GM12878 (cell line): Measurements from ENCODE around the gene PRPF4. TPM values are rescaled to one million over a fixed set of nuclear protein-coding genes. Genes with fewer than 3 reads are reported as not detected.

Experiments
- ATAC-seq: fragments of 200-7000 bp; cut with Tn5 transposase; 3 replicates; pipeline ENCODE4 v1.9.1; 2020; ENCODE audit warnings: mild to moderate bottlenecking, moderate library complexity
- BruUV-seq: library from RNA; stranded (reverse); fragments of 400-500 nt; replicated peaks from 2 replicates; lab custom pipeline; 2021; lab: Mats Ljungman, UMichigan
- CTCF ChIA-PET: fragments of 300-600 bp; sonication (Branson Sonifier 250); formaldehyde crosslinking; extraction: SDS; loops from one replicate; lab custom pipeline; 2021; ENCODE audit warnings: inconsistent platforms; lab: Yijun Ruan, JAX
- POLR2A ChIA-PET: fragments of 350-600 bp; formaldehyde crosslinking; extraction: SDS; loops from one replicate; lab custom pipeline; 2021; ENCODE audit warnings: inconsistent platforms; lab: Charles Lee
- RAD21 ChIA-PET: fragments of 300-600 bp; sonication (Branson Sonifier 250); formaldehyde crosslinking; loops from one replicate; lab custom pipeline; 2023; ENCODE audit warnings: antibody characterized with exemption; ENCODE audit not compliant: unreplicated experiment; lab: Charles Lee
- SMC1A ChIA-PET: fragments of 300-600 bp; sonication (Branson Sonifier 250); formaldehyde crosslinking; loops from one replicate; lab custom pipeline; 2023; ENCODE audit not compliant: unreplicated experiment, uncharacterized antibody; lab: Charles Lee
- DNase-seq: peaks from one replicate; pipeline ENCODE4 v3.0.0-alpha.2; 2011; ENCODE audit warnings: low read depth, low spot score
- FAIRE-seq: peaks from 3 replicates; lab custom pipeline; 2011; peaks lifted over from hg19 to GRCh38; lab: Jason Lieb, UNC
- H2AFZ ChIP-seq: 2 replicates; pipeline ENCODE4 v1.6.0; 2011; ENCODE audit warnings: low read depth, low read length, control low read depth; ENCODE audit not compliant: control insufficient read depth
- H3K27ac ChIP-seq: 2 replicates; pipeline ENCODE4 v1.5.1; 2011; ENCODE audit warnings: control low read depth; ENCODE audit not compliant: control insufficient read depth, insufficient read depth
- H3K27me3 ChIP-seq, 2 experiments: replicated peaks in 1 of 2; 2 replicates each; pipeline versions ENCODE4 v1.6.0 to v1.6.1; 2011; ENCODE audit warnings: low read length in 1 of 2; ENCODE audit not compliant: control insufficient read depth in 2 of 2, insufficient read depth in 2 of 2
- H3K36me3 ChIP-seq, 2 experiments: 2 replicates each; pipeline ENCODE4 v1.5.1; 2011; ENCODE audit warnings: low read length in 1 of 2; ENCODE audit not compliant: control insufficient read depth in 2 of 2, insufficient read depth in 2 of 2
- H3K4me1 ChIP-seq: 2 replicates; pipeline ENCODE4 v1.6.1; 2011; ENCODE audit warnings: mild to moderate bottlenecking, low read length, moderate library complexity, mixed read lengths; ENCODE audit not compliant: control insufficient read depth, insufficient read depth
- H3K4me2 ChIP-seq: 2 replicates; pipeline ENCODE4 v1.6.0; 2011; ENCODE audit warnings: control low read depth; ENCODE audit not compliant: control insufficient read depth, insufficient read depth
- H3K4me3 ChIP-seq: fragments of 200-600 bp; sonication (generic); 2 replicates; pipeline ENCODE4 v1.5.1; 2016
- H3K79me2 ChIP-seq: 2 replicates; pipeline ENCODE4 v1.6.0; 2011; ENCODE audit warnings: low read length; ENCODE audit not compliant: control insufficient read depth, insufficient read depth
- H3K9ac ChIP-seq: 2 replicates; pipeline ENCODE4 v1.8.0; 2011; ENCODE audit warnings: low read length, control low read depth, mixed read lengths; ENCODE audit not compliant: control insufficient read depth, insufficient read depth
- H3K9me3 ChIP-seq: replicated peaks from 3 replicates; pipeline ENCODE4 v1.5.1; 2011; ENCODE audit warnings: mild to moderate bottlenecking, low read length; ENCODE audit not compliant: control insufficient read depth, insufficient read depth
- H4K20me1 ChIP-seq: 2 replicates; pipeline ENCODE4 v1.6.0; 2011; ENCODE audit not compliant: control insufficient read depth, insufficient read depth
- BCLAF1 ChIP-seq: fragments of 450-650 bp; IDR thresholded peaks from 2 replicates; pipeline ENCODE4 v1.6.1; 2017; ENCODE audit warnings: antibody characterized with exemption, mild to moderate bottlenecking, moderate library complexity
- BRCA1 ChIP-seq: IDR thresholded peaks from 2 replicates; pipeline ENCODE4 v1.6.1; 2011; ENCODE audit warnings: low read depth, low read length, improper control_type of control experiment
- CEBPB ChIP-seq, 2 experiments: fragments of 150-350 bp in 1 of 2; IDR thresholded peaks; 2 replicates each; pipeline ENCODE4 v1.6.1; 2012 to 2014; ENCODE audit warnings: low read depth in 2 of 2, low read length in 2 of 2, borderline replicate concordance in 1 of 2, inconsistent platforms in 1 of 2
- CTCF ChIP-seq, 3 experiments: IDR thresholded peaks in 2 of 3; conservative IDR thresholded peaks in 1 of 3; 2 replicates each; pipeline ENCODE4 v1.5.1; 2011; ENCODE audit warnings: low read depth in 3 of 3, low read length in 3 of 3, mild to moderate bottlenecking in 3 of 3, control low read depth in 2 of 3, moderate library complexity in 2 of 3, inconsistent platforms in 1 of 3, mixed read lengths in 1 of 3; ENCODE audit not compliant: control insufficient read depth in 2 of 3, insufficient read depth in 1 of 3; ENCODE audit errors: extremely low read depth in 1 of 3
- E2F4 ChIP-seq: IDR thresholded peaks from 2 replicates; pipeline ENCODE4 v1.6.1; 2012; ENCODE audit warnings: low read depth, low read length, improper control_type of control experiment
- EP300 ChIP-seq, 2 experiments: fragments of 150-350 bp in 1 of 2; IDR thresholded peaks; 2 replicates each; pipeline ENCODE4 v1.6.1; 2011 to 2012; ENCODE audit warnings: low read depth in 2 of 2, low read length in 2 of 2, borderline replicate concordance in 1 of 2, improper control_type of control experiment in 1 of 2, inconsistent platforms in 1 of 2; ENCODE audit not compliant: control insufficient read depth in 1 of 2
- KDM1A ChIP-seq: fragments of 200-600 bp; sonication (generic); IDR thresholded peaks from 2 replicates; pipeline ENCODE4 v1.6.1; 2016; ENCODE audit warnings: borderline replicate concordance
- MEF2B ChIP-seq: fragments of 450-650 bp; IDR thresholded peaks from 2 replicates; pipeline ENCODE4 v1.6.1; 2018; ENCODE audit warnings: mild to moderate bottlenecking, moderate library complexity; ENCODE audit not compliant: partially characterized antibody, poor library complexity, severe bottlenecking
- NFYA ChIP-seq: IDR thresholded peaks from 2 replicates; pipeline ENCODE4 v1.6.1; 2011; ENCODE audit warnings: low read depth, mild to moderate bottlenecking, low read length, improper control_type of control experiment, borderline replicate concordance
- NFYB ChIP-seq: IDR thresholded peaks from 2 replicates; pipeline ENCODE4 v1.6.1; 2011; ENCODE audit warnings: low read depth, mild to moderate bottlenecking, low read length, improper control_type of control experiment, moderate library complexity; ENCODE audit not compliant: insufficient read depth
- POLR2A ChIP-seq: IDR thresholded peaks from 2 replicates; pipeline ENCODE4 v1.6.1; 2011; ENCODE audit warnings: low read depth, mild to moderate bottlenecking, low read length
- RELB ChIP-seq: fragments of 450-650 bp; IDR thresholded peaks from 2 replicates; pipeline ENCODE4 v1.6.1; 2017; ENCODE audit warnings: low read depth, mild to moderate bottlenecking, moderate library complexity
- SMARCA5 ChIP-seq: fragments of 450-650 bp; IDR thresholded peaks from 2 replicates; pipeline ENCODE4 v1.6.1; 2017; ENCODE audit warnings: mild to moderate bottlenecking
- SRF ChIP-seq, 2 experiments: IDR thresholded peaks; 2 replicates each; pipeline ENCODE4 v1.6.1; 2011; ENCODE audit warnings: low read depth in 2 of 2, low read length in 2 of 2, mild to moderate bottlenecking in 1 of 2, moderate library complexity in 1 of 2
- YBX1 ChIP-seq: fragments of 450-650 bp; IDR thresholded peaks from 2 replicates; pipeline ENCODE4 v1.6.1; 2016; ENCODE audit warnings: antibody characterized with exemption
- ZNF384 ChIP-seq: IDR thresholded peaks from 2 replicates; pipeline ENCODE4 v1.6.1; 2012; ENCODE audit warnings: low read depth, mild to moderate bottlenecking, low read length, improper control_type of control experiment, borderline replicate concordance
- WGBS: methylation state at CpG from one replicate; pipeline ENCODE4 v1.1.6; 2016; ENCODE audit warnings: low lambda C conversion rate; ENCODE audit not compliant: insufficient replicate concordance, insufficient coverage; ENCODE audit errors: missing lambda C conversion rate; 5-methylcytosine and 5-hydroxymethylcytosine counted together
- in situ Hi-C: fragments of 300-500 bp; cut with MboI; formaldehyde crosslinking; loops from 9 replicates; pipeline ENCODE4 v1.14.3; 2018; ENCODE audit warnings: mixed read lengths
- intact Hi-C: fragments of 100-400 bp; cut with micrococcal nuclease; formaldehyde crosslinking; loops from one replicate; pipeline ENCODE4 v1.14.2; 2022; ENCODE audit not compliant: unreplicated experiment
- polyA plus RNA-seq, 11 experiments: library from polyadenylated mRNA; depleted of rRNA in 4 of 11; unstranded in 6 of 11; stranded (reverse) in 5 of 11; fragments of >200 nt; fragmentation: Nextera tagmentation in 4 of 11; fragmentation: Illumina TruSeq in 1 of 11; extraction: Ambion mirVana in 4 of 11; extraction: Trizol in 1 of 11; gene quantifications; 1 replicate in 1 of 11; 2 replicates in 10 of 11; pipeline versions ENCODE4 v1.2.1 to v1.2.3, GENCODE V29; 2011 to 2016; ENCODE audit warnings: inconsistent platforms in 2 of 11, missing spikeins in 2 of 11, low read depth in 1 of 11
- total RNA-seq, 4 experiments: library from RNA; depleted of rRNA in 3 of 4; stranded (reverse); fragments of >200 nt in 3 of 4; fragmentation: Illumina TruSeq in 1 of 4; extraction: Trizol in 1 of 4; gene quantifications; 2 replicates each; pipeline versions ENCODE4 v1.2.1 to v1.2.3, GENCODE V29; 2013 to 2021

The PRPF4 gene
- total and polyA plus RNA-seq, 10 of the 15 experiments (the other 5 are each of a cell fraction or from before 2014, with no cell fraction given): 23.0 to 48.1 (median 39.2) TPM

GRCh38 chr9:113258282-113258681, 17.2 kb upstream of the PRPF4 start:
- H3K4me3 ChIP-seq: no peak overlapping the region
- 94% methylated on average over 1 of the region's 1 CpG for WGBS
- no peak overlapping the region for H2AFZ ChIP-seq
- peaks cover 2 to 20% of the 10 kb centered on the region in 2 experiments for H3K36me3 ChIP-seq
- H3K79me2 ChIP-seq: no peaks in the 10 kb centered on the region
- no peak overlapping the region for H3K9ac ChIP-seq
- FAIRE-seq (no peak), DNase-seq (no peak), ATAC-seq (no peak)
- no peaks in the 10 kb centered on the region for H3K27me3 ChIP-seq
- ChIA-PET CTCF (no interaction called here), SMC1A (no interaction called here), RAD21 (no interaction called here), POLR2A (interaction anchor here (0.5 kb wide), 1 partner anchor 29 kb away, joined by 3 read pairs; no protein-coding TSS in a partner anchor)
- H4K20me1 ChIP-seq: no peaks in the 10 kb centered on the region
- no peak overlapping the region for H3K27ac ChIP-seq
- H3K4me2 ChIP-seq: no peak overlapping the region
- in situ Hi-C loops (no loop called here), intact Hi-C loops (no loop called here)
- no TSS peak for BruUV-seq
- H3K4me1 ChIP-seq: no peaks in the 10 kb centered on the region
- no peaks in the 10 kb centered on the region for H3K9me3 ChIP-seq
- TF ChIP-seq KDM1A: no peak
- TF ChIP-seq MEF2B: no peak
- TF ChIP-seq SMARCA5: no peak
- TF ChIP-seq RELB: no peak
- TF ChIP-seq CEBPB (IDR thresholded peaks at IDR 0.05; ENCODE audit: borderline replicate concordance in 1 of 2, low read depth in 2 of 2, low read length in 2 of 2): no peak
- TF ChIP-seq CTCF (IDR thresholded peaks at IDR 0.05 in 2 of 3, conservative IDR thresholded peaks at IDR 0.05 in 1 of 3; ENCODE audit: control insufficient read depth in 2 of 3, extremely low read depth in 1 of 3, insufficient read depth in 1 of 3, low read depth in 3 of 3, low read length in 3 of 3): no peak
- TF ChIP-seq YBX1: no peak
- no peak for TF ChIP-seq POLR2A
- TF ChIP-seq BCLAF1: no peak
- TF ChIP-seq E2F4: no peak
- no peak for TF ChIP-seq NFYA
- no peak for TF ChIP-seq BRCA1
- no peak for TF ChIP-seq EP300 (IDR thresholded peaks at IDR 0.05; ENCODE audit: borderline replicate concordance in 1 of 2, control insufficient read depth in 1 of 2, low read depth in 2 of 2, low read length in 2 of 2)
- no peak for TF ChIP-seq NFYB
- no peak for TF ChIP-seq ZNF384
- TF ChIP-seq SRF (IDR thresholded peaks at IDR 0.05; ENCODE audit: low read depth in 2 of 2, low read length in 2 of 2): no peak
